K562 (cell line): Measurements from ENCODE around the gene KRT81. TPM values are rescaled to one million over a fixed set of nuclear protein-coding genes. Genes with fewer than 3 reads are reported as not detected.

ENCODE experiments used
- ATAC-seq: fragments of 200-7000 bp; cut with Tn5 transposase; 3 replicates; pipeline ENCODE4 v1.9.1; 2020; ENCODE audit warnings: moderate library complexity
- BruUV-seq: library from RNA; stranded (reverse); fragments of 400-500 nt; replicated peaks from 2 replicates; lab custom pipeline; 2021; lab: Mats Ljungman, UMichigan
- CTCF ChIA-PET: fragments of 300-600 bp; formaldehyde crosslinking; extraction: SDS; loops from one replicate; lab custom pipeline; 2021; ENCODE audit warnings: low intra/inter-chr PET ratio; lab: Yijun Ruan, JAX
- POLR2A ChIA-PET: fragments of 300-600, 350-650 bp; sonication (Branson Sonifier 250); formaldehyde crosslinking; extraction: SDS; loops from one replicate; lab custom pipeline; 2021; ENCODE audit warnings: antibody characterized with exemption, inconsistent platforms; lab: Yijun Ruan, JAX
- DNase-seq, 4 experiments: peaks; one replicate each; pipeline versions ENCODE4 v3.0.0 to v3.0.0-alpha.2; 2011 to 2018; ENCODE audit warnings: low spot score in 3 of 4, mixed read lengths in 3 of 4; ENCODE audit errors: extremely low read depth in 1 of 4
- FAIRE-seq: peaks from 2 replicates; lab custom pipeline; 2011; peaks lifted over from hg19 to GRCh38; lab: Jason Lieb, UNC
- H2AFZ ChIP-seq: 2 replicates; pipeline ENCODE4 v1.6.0; 2011; ENCODE audit warnings: low read depth, low read length, control low read depth, inconsistent platforms
- H3K27ac ChIP-seq: fragments of 200-600 bp; 3 replicates; pipeline ENCODE4 v1.8.0; 2011; ENCODE audit warnings: low read depth, mild to moderate bottlenecking, control low read depth, inconsistent platforms, low read length, moderate library complexity, mixed read lengths; ENCODE audit errors: extremely low read depth
- H3K27me3 ChIP-seq, 2 experiments: fragments of 300-600 bp in 1 of 2; 2 replicates in 1 of 2; 3 replicates in 1 of 2; pipeline versions ENCODE4 v1.6.0 to v1.8.0; 2011; ENCODE audit warnings: inconsistent platforms in 2 of 2, low read length in 2 of 2, mild to moderate bottlenecking in 1 of 2, mixed read lengths in 1 of 2, moderate library complexity in 1 of 2; ENCODE audit not compliant: control insufficient read depth in 2 of 2, insufficient read depth in 2 of 2
- H3K36me3 ChIP-seq: fragments of 300-600 bp; 3 replicates; pipeline ENCODE4 v1.8.0; 2011; ENCODE audit warnings: mild to moderate bottlenecking, low read length, inconsistent platforms; ENCODE audit not compliant: control insufficient read depth, insufficient read depth
- H3K4me1 ChIP-seq, 2 experiments: fragments of 200-600 bp in 1 of 2; replicated peaks in 1 of 2; 2 replicates in 1 of 2; 3 replicates in 1 of 2; pipeline versions ENCODE4 v1.5.1 to v1.8.0; 2011; ENCODE audit warnings: inconsistent platforms in 2 of 2, low read length in 2 of 2, mild to moderate bottlenecking in 1 of 2, mixed read lengths in 1 of 2, moderate library complexity in 1 of 2; ENCODE audit not compliant: control insufficient read depth in 2 of 2, insufficient read depth in 2 of 2
- H3K4me2 ChIP-seq: 2 replicates; pipeline ENCODE4 v1.6.1; 2011; ENCODE audit warnings: low read length, control low read depth, inconsistent platforms, mixed read lengths; ENCODE audit not compliant: insufficient read depth
- H3K4me3 ChIP-seq: fragments of 200-600 bp; sonication (generic), shearing (Covaris generic); 2 replicates; pipeline ENCODE4 v1.5.1; 2016; ENCODE audit warnings: control low read depth, inconsistent platforms
- H3K79me2 ChIP-seq: fragments of 200-600 bp; 3 replicates; pipeline ENCODE4 v1.8.0; 2011; ENCODE audit warnings: low read length, inconsistent platforms; ENCODE audit not compliant: control insufficient read depth, insufficient read depth
- H3K9ac ChIP-seq, 2 experiments: 2 replicates each; pipeline versions ENCODE4 v1.6.0 to v1.6.1; 2011; ENCODE audit warnings: low read depth in 2 of 2, low read length in 2 of 2, control low read depth in 1 of 2, inconsistent platforms in 1 of 2, mild to moderate bottlenecking in 1 of 2, mixed read lengths in 1 of 2; ENCODE audit not compliant: insufficient read depth in 1 of 2
- H3K9me1 ChIP-seq: one replicate; pipeline ENCODE4 v1.6.0; 2011; ENCODE audit warnings: inconsistent platforms, mild to moderate bottlenecking, low read length, moderate library complexity; ENCODE audit not compliant: control insufficient read depth, insufficient read depth
- H3K9me3 ChIP-seq: replicated peaks from 2 replicates; pipeline ENCODE4 v1.5.1; 2011; ENCODE audit warnings: low read depth, low read length, inconsistent platforms; ENCODE audit not compliant: control insufficient read depth, insufficient read depth
- H4K20me1 ChIP-seq: replicated peaks from 2 replicates; pipeline ENCODE4 v1.6.1; 2011; ENCODE audit warnings: low read length, inconsistent platforms, mixed read lengths; ENCODE audit not compliant: control insufficient read depth, insufficient read depth
- ATF1 ChIP-seq, 2 experiments: fragments of 450-650 bp in 1 of 2; IDR thresholded peaks; 2 replicates each; pipeline ENCODE4 v1.6.1; 2016; ENCODE audit warnings: missing compliant biosample characterization in 1 of 2, missing genetic modification characterization in 1 of 2
- BCLAF1 ChIP-seq, 2 experiments: fragments of 450-650 bp in 1 of 2; IDR thresholded peaks; 2 replicates each; pipeline ENCODE4 v1.6.1; 2011 to 2017; ENCODE audit warnings: low read depth in 2 of 2, antibody characterized with exemption in 1 of 2, borderline replicate concordance in 1 of 2, low read length in 1 of 2, mild to moderate bottlenecking in 1 of 2, mixed read lengths in 1 of 2; ENCODE audit not compliant: control insufficient read depth in 1 of 2
- FOXK1 ChIP-seq: sonication (generic); formaldehyde crosslinking; IDR thresholded peaks from 2 replicates; pipeline ENCODE4 v1.8.0; 2022; ENCODE audit warnings: missing genetic modification reagents, mild to moderate bottlenecking, borderline replicate concordance
- MED1 ChIP-seq: sonication (generic); formaldehyde crosslinking; IDR thresholded peaks from 2 replicates; pipeline ENCODE4 v1.8.1; 2023; ENCODE audit warnings: missing genetic modification reagents, borderline replicate concordance
- POLR2A ChIP-seq: fragments of 450-650 bp; conservative IDR thresholded peaks from 2 replicates; pipeline ENCODE4 v1.6.1; 2016
- RBM14 ChIP-seq: fragments of 200-400 bp; formaldehyde crosslinking; IDR thresholded peaks from 2 replicates; pipeline ENCODE4 v1.6.1; 2018; ENCODE audit warnings: low read depth, mild to moderate bottlenecking, low read length, moderate library complexity, borderline replicate concordance; ENCODE audit not compliant: insufficient read depth
- TAF15 ChIP-seq: fragments of 200-400 bp; formaldehyde crosslinking; IDR thresholded peaks from 2 replicates; pipeline ENCODE4 v1.6.1; 2017; ENCODE audit warnings: mild to moderate bottlenecking, low read depth, low read length, moderate library complexity
- ZNF668 ChIP-seq: fragments of 250-450 bp; sonication (Bioruptor Pico); IDR thresholded peaks from 2 replicates; pipeline ENCODE4 v1.8.0; 2022; ENCODE audit warnings: mild to moderate bottlenecking, inconsistent platforms
- whole genome bisulfite sequencing: fragments of 100-300 bp; shearing (Covaris generic); methylation state at CpG from one replicate; pipeline ENCODE4 v1.1.6; 2016; ENCODE audit warnings: low coverage, mixed read lengths; ENCODE audit not compliant: insufficient coverage; ENCODE audit errors: missing lambda C conversion rate; 5-methylcytosine and 5-hydroxymethylcytosine counted together
- in situ Hi-C: fragments of 300-500 bp; cut with MboI; formaldehyde crosslinking; loops from 4 replicates; pipeline ENCODE4 v1.15.0; 2018; ENCODE audit warnings: inconsistent platforms, mixed read lengths
- intact Hi-C: fragments of 100-400 bp; cut with micrococcal nuclease; formaldehyde crosslinking; loops from 2 replicates; pipeline ENCODE4 v1.14.2; 2022
- polyA plus RNA-seq, 8 experiments: library from polyadenylated mRNA; depleted of rRNA in 4 of 8; stranded (reverse) in 5 of 8; unstranded in 3 of 8; fragments of >200 nt; fragmentation: Nextera tagmentation in 2 of 8; fragmentation: Illumina TruSeq in 1 of 8; extraction: Ambion mirVana in 2 of 8; extraction: Trizol in 1 of 8; gene quantifications; 2 replicates each; pipeline versions ENCODE4 v1.2.1 to v1.2.3, GENCODE V29; 2011 to 2014; ENCODE audit warnings: inconsistent platforms in 1 of 8, missing spikeins in 1 of 8
- total RNA-seq, 7 experiments: library from RNA; depleted of rRNA in 6 of 7; stranded (reverse); fragments of >200 nt in 6 of 7; fragmentation: Illumina TruSeq in 2 of 7; extraction: Trizol in 2 of 7; gene quantifications; 2 replicates each; pipeline versions ENCODE4 v1.2.1 to v1.2.3, GENCODE V29; 2011 to 2021; ENCODE audit warnings: low replicate concordance in 1 of 7
- TF ChIP-seq, protein P1 (sequence below): fragments of 450-650 bp; IDR thresholded peaks from 2 replicates; pipeline ENCODE4 v1.6.1; 2014; ENCODE audit warnings: low read depth, mild to moderate bottlenecking, moderate library complexity, borderline replicate concordance

Gene KRT81
- total and polyA plus RNA-seq, 9 of the 15 experiments (the other 6 are each of a cell fraction or from before 2014, with no cell fraction given): 0.27 TPM; not detected in 8

GRCh38 chr12:52244615-52244994 is 46.7 kb downstream of the KRT81 start:
- in situ Hi-C loops (no loop called here), intact Hi-C loops (no loop called here)
- FAIRE-seq (no peak), ATAC-seq (no peak), DNase-seq (no peak)
- Histone ChIP-seq H3K27ac (no peak overlapping the region), H3K27me3 (peaks cover 7 to 64% of the 10 kb centered on the region in 2 experiments; a peak in 4 of 5 replicates), H3K9me3 (no peaks in the 10 kb centered on the region), H3K36me3 (no peaks in the 10 kb centered on the region), H3K4me2 (no peak overlapping the region), H2AFZ (no peak overlapping the region), H4K20me1 (0 out of 2 replicates have a peak, but pooled peaks cover 2% of the 10 kb centered on the region), H3K9ac (no peak overlapping the region), H3K4me3 (no peak overlapping the region), H3K9me1 (no peaks in the 10 kb centered on the region), H3K79me2 (no peaks in the 10 kb centered on the region), H3K4me1 (no peaks in the 10 kb centered on the region)
- ChIA-PET POLR2A (interaction anchor here (1.1 kb wide), 1 partner anchor 15 kb away, joined by 4 read pairs; no protein-coding TSS in a partner anchor), CTCF (no interaction called here)
- 3% methylated on average over 3 of the region's 3 CpGs for whole genome bisulfite sequencing
- no TSS peak for BruUV-seq
- TF ChIP-seq RBM14: no peak
- no peak for TF ChIP-seq TAF15
- no peak for TF ChIP-seq FOXK1
- TF ChIP-seq POLR2A: no peak
- no peak for TF ChIP-seq ZNF668
- no peak for TF ChIP-seq ATF1 (CRISPR knock-in tag; IDR thresholded peaks at IDR 0.05)
- no peak for TF ChIP-seq ATF1 (tag; IDR thresholded peaks at IDR 0.05)
- TF ChIP-seq, protein P1, sequence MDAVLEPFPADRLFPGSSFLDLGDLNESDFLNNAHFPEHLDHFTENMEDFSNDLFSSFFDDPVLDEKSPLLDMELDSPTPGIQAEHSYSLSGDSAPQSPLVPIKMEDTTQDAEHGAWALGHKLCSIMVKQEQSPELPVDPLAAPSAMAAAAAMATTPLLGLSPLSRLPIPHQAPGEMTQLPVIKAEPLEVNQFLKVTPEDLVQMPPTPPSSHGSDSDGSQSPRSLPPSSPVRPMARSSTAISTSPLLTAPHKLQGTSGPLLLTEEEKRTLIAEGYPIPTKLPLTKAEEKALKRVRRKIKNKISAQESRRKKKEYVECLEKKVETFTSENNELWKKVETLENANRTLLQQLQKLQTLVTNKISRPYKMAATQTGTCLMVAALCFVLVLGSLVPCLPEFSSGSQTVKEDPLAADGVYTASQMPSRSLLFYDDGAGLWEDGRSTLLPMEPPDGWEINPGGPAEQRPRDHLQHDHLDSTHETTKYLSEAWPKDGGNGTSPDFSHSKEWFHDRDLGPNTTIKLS: no peak
- no peak for TF ChIP-seq MED1 (CRISPR knock-in tag)
- no peak for TF ChIP-seq BCLAF1 (IDR thresholded peaks at IDR 0.05; ENCODE audit: borderline replicate concordance in 1 of 2, control insufficient read depth in 1 of 2, low read depth in 2 of 2, low read length in 1 of 2)
